SK-N-MC (cell line): ENCODE measurements around the gene CPSF7.

Experiments
- DNase-seq: peaks from one replicate; pipeline ENCODE4 v3.0.0-alpha.2; 2011; ENCODE audit warnings: low read depth, low spot score
- H3K27ac ChIP-seq: fragments of 200-600 bp; sonication (generic); 2 replicates; pipeline ENCODE4 v1.5.1; 2016; ENCODE audit warnings: mixed run types
- H3K36me3 ChIP-seq: fragments of 200-600 bp; sonication (generic); 2 replicates; pipeline ENCODE4 v1.6.1; 2017; ENCODE audit warnings: antibody characterized with exemption, low read length, mixed read lengths; ENCODE audit not compliant: insufficient read depth
- H3K4me3 ChIP-seq: fragments of 200-600 bp; sonication (generic); 2 replicates; pipeline ENCODE4 v1.5.1; 2016
- H3K9ac ChIP-seq: fragments of 200-600 bp; sonication (generic); 2 replicates; pipeline ENCODE4 v1.8.0; 2017; ENCODE audit warnings: mixed run types, mixed read lengths; ENCODE audit not compliant: insufficient read length
- H3K9me3 ChIP-seq: fragments of 200-600 bp; sonication (generic); 2 replicates; pipeline ENCODE4 v1.6.1; 2017; ENCODE audit warnings: low read depth, mild to moderate bottlenecking, antibody characterized with exemption, low read length, moderate library complexity, mixed read lengths
- EZH2 ChIP-seq: fragments of 200-600 bp; sonication (generic); IDR thresholded peaks from one replicate; pipeline ENCODE4 v1.6.1; 2017; ENCODE audit warnings: antibody characterized with exemption
- FOXP2 ChIP-seq: optimal IDR thresholded peaks from 2 replicates; pipeline ENCODE3; 2011; ENCODE audit warnings: mild to moderate bottlenecking, moderate library complexity; ENCODE audit not compliant: insufficient read depth; ENCODE audit errors: extremely low read length, control extremely low read depth
- POLR2AphosphoS5 ChIP-seq: IDR thresholded peaks from 2 replicates; pipeline ENCODE4 v1.6.1; 2012; ENCODE audit warnings: mild to moderate bottlenecking, low read depth, low read length, borderline replicate concordance

CPSF7 gene

GRCh38 chr11:61357894-61358239 is 71.9 kb downstream of the CPSF7 start:
- TF ChIP-seq POLR2AphosphoS5 (no peak), EZH2 (no peak), FOXP2 (no peak)
- no peak overlapping the region for H3K27ac ChIP-seq
- DNase-seq: no peak
- no peaks in the 10 kb centered on the region for H3K9me3 ChIP-seq
- no peak overlapping the region for H3K4me3 ChIP-seq
- peaks cover 4% of the 10 kb centered on the region for H3K36me3 ChIP-seq
- H3K9ac ChIP-seq: no peak overlapping the region

GRCh38 chr11:61357233-61357893 is 72.4 kb downstream of the CPSF7 start:
- Histone ChIP-seq H3K4me3 (no peak overlapping the region), H3K36me3 (peaks cover 4% of the 10 kb centered on the region), H3K9me3 (no peaks in the 10 kb centered on the region), H3K27ac (no peak overlapping the region), H3K9ac (no peak overlapping the region)
- TF ChIP-seq EZH2: no peak
- no peak for TF ChIP-seq POLR2AphosphoS5
- TF ChIP-seq FOXP2: no peak
- no peak for DNase-seq

GRCh38 chr11:61356706-61357105 is 73.1 kb downstream of the CPSF7 start:
- DNase-seq: no peak
- H3K9ac ChIP-seq: no peak overlapping the region
- H3K4me3 ChIP-seq: no peak overlapping the region
- TF ChIP-seq EZH2 (no peak), FOXP2 (no peak), POLR2AphosphoS5 (no peak)
- H3K27ac ChIP-seq: no peak overlapping the region
- H3K36me3 ChIP-seq: peaks cover 6% of the 10 kb centered on the region
- H3K9me3 ChIP-seq: no peaks in the 10 kb centered on the region

GRCh38 chr11:61354208-61354607 is 75.6 kb downstream of the CPSF7 start:
- H3K4me3 ChIP-seq: no peak overlapping the region
- H3K9ac ChIP-seq: no peak overlapping the region
- H3K27ac ChIP-seq: no peak overlapping the region
- TF ChIP-seq POLR2AphosphoS5 (no peak), FOXP2 (no peak), EZH2 (no peak)
- no peaks in the 10 kb centered on the region for H3K9me3 ChIP-seq
- peaks cover 8% of the 10 kb centered on the region for H3K36me3 ChIP-seq
- DNase-seq: no peak

- H3K36me3 ChIP-seq: peaks cover 8% of the 10 kb centered on the region
- no peak for TF ChIP-seq FOXP2
- no peak for TF ChIP-seq POLR2AphosphoS5
- no peak for TF ChIP-seq EZH2
- no peaks in the 10 kb centered on the region for H3K9me3 ChIP-seq
- no peak overlapping the region for H3K4me3 ChIP-seq
- DNase-seq: no peak
- H3K9ac ChIP-seq: no peak overlapping the region
- no peak overlapping the region for H3K27ac ChIP-seq
Measured at GRCh38 chr11:61353131-61354067, 76.4 kb downstream of the CPSF7 start.
